HepG2 (cell line): ENCODE results near the gene ANAPC16. TPM values are rescaled to one million over a fixed set of nuclear protein-coding genes. Genes with fewer than 3 reads are reported as not detected.

Experiments
- ATAC-seq: fragments of 200-7000 bp; cut with Tn5 transposase; 3 replicates; pipeline ENCODE4 v1.9.1; 2020; ENCODE audit warnings: mild to moderate bottlenecking, moderate library complexity
- BruUV-seq: library from RNA; stranded (reverse); fragments of 400-500 nt; replicated peaks from 2 replicates; lab custom pipeline; 2021; lab: Mats Ljungman, UMichigan
- CTCF ChIA-PET: fragments of 300-600 bp; formaldehyde crosslinking; extraction: SDS; loops from one replicate; lab custom pipeline; 2021; ENCODE audit warnings: low total read pairs, inconsistent platforms, low intra/inter-chr PET ratio; lab: Yijun Ruan, JAX
- POLR2A ChIA-PET: fragments of 350-600 bp; sonication (Branson Sonifier 250); formaldehyde crosslinking; loops from one replicate; lab custom pipeline; 2020; ENCODE audit warnings: antibody characterized with exemption, inconsistent platforms; lab: Yijun Ruan, JAX
- DNase-seq: peaks from one replicate; pipeline ENCODE4 v3.0.0-alpha.2; 2015; ENCODE audit warnings: low spot score
- FAIRE-seq: peaks from 3 replicates; lab custom pipeline; 2011; peaks lifted over from hg19 to GRCh38; lab: Jason Lieb, UNC
- H2AFZ ChIP-seq: one replicate; pipeline ENCODE4 v1.6.1; 2011; ENCODE audit warnings: low read length, inconsistent platforms
- H3K27ac ChIP-seq: fragments of 300-600 bp; 3 replicates; pipeline ENCODE4 v1.8.0; 2011; ENCODE audit warnings: mixed run types, mild to moderate bottlenecking, mixed read lengths, low read length, inconsistent platforms; ENCODE audit not compliant: insufficient read depth; ENCODE audit errors: extremely low read length
- H3K27me3 ChIP-seq, 2 experiments: fragments of 200-600 bp in 1 of 2; 2 replicates in 1 of 2; 3 replicates in 1 of 2; pipeline versions ENCODE4 v1.6.0 to v1.8.0; 2011; ENCODE audit warnings: low read length in 2 of 2, mild to moderate bottlenecking in 2 of 2, moderate library complexity in 2 of 2, inconsistent platforms in 1 of 2; ENCODE audit not compliant: insufficient read depth in 2 of 2, control insufficient read depth in 1 of 2
- H3K36me3 ChIP-seq, 2 experiments: fragments of 200-600 bp in 1 of 2; replicated peaks in 1 of 2; 2 replicates in 1 of 2; 3 replicates in 1 of 2; pipeline versions ENCODE4 v1.5.1 to v1.8.0; 2011; ENCODE audit warnings: low read length in 2 of 2, inconsistent platforms in 1 of 2; ENCODE audit not compliant: insufficient read depth in 2 of 2, control insufficient read depth in 1 of 2
- H3K4me1 ChIP-seq: 2 replicates; pipeline ENCODE4 v1.5.1; 2012; ENCODE audit warnings: low read length, inconsistent platforms; ENCODE audit not compliant: insufficient read depth
- H3K4me2 ChIP-seq: 2 replicates; pipeline ENCODE4 v1.6.0; 2011; ENCODE audit warnings: low read depth, low read length, inconsistent platforms
- H3K4me3 ChIP-seq, 3 experiments: fragments of 200-600 bp in 1 of 3; sonication (generic), shearing (Covaris generic) in 1 of 3; replicated peaks in 1 of 3; 2 replicates each; pipeline ENCODE4 v1.5.1; 2011 to 2016; ENCODE audit warnings: low read length in 3 of 3, inconsistent platforms in 2 of 3, low read depth in 2 of 3, mild to moderate bottlenecking in 2 of 3, control low read depth in 1 of 3, mixed read lengths in 1 of 3; ENCODE audit not compliant: insufficient read depth in 1 of 3
- H3K79me2 ChIP-seq: one replicate; pipeline ENCODE4 v1.6.1; 2011; ENCODE audit warnings: low read length, inconsistent platforms; ENCODE audit not compliant: insufficient read depth
- H3K9ac ChIP-seq: 2 replicates; pipeline ENCODE4 v1.6.0; 2011; ENCODE audit warnings: mild to moderate bottlenecking, low read depth, low read length, inconsistent platforms; ENCODE audit not compliant: insufficient read depth
- H3K9me3 ChIP-seq: 2 replicates; pipeline ENCODE4 v1.5.1; 2012; ENCODE audit warnings: mild to moderate bottlenecking, low read length
- H4K20me1 ChIP-seq: 2 replicates; pipeline ENCODE4 v1.6.0; 2011; ENCODE audit warnings: inconsistent platforms, mild to moderate bottlenecking, low read length, moderate library complexity; ENCODE audit not compliant: insufficient read depth
- ASH2L ChIP-seq: fragments of 300-600, 200-600 bp; sonication (generic); IDR thresholded peaks from 2 replicates; pipeline ENCODE4 v1.7.0; 2017; ENCODE audit warnings: low read depth, mild to moderate bottlenecking, moderate library complexity, mixed read lengths, low read length; ENCODE audit not compliant: insufficient read length
- ZNF121 ChIP-seq: sonication (generic); formaldehyde crosslinking; IDR thresholded peaks from 2 replicates; pipeline ENCODE4 v1.5.0; 2020; ENCODE audit warnings: mild to moderate bottlenecking, missing genetic modification reagents
- ZNF280B ChIP-seq: sonication (generic); formaldehyde crosslinking; IDR thresholded peaks from 2 replicates; pipeline ENCODE4 v1.5.0; 2020; ENCODE audit warnings: missing genetic modification reagents, mild to moderate bottlenecking, borderline replicate concordance
- ZNF446 ChIP-seq: sonication (generic); formaldehyde crosslinking; IDR thresholded peaks from 2 replicates; pipeline ENCODE4 v1.5.0; 2020; ENCODE audit warnings: mild to moderate bottlenecking, missing genetic modification reagents
- ZNF547 ChIP-seq: sonication (generic); formaldehyde crosslinking; IDR thresholded peaks from 2 replicates; pipeline ENCODE4 v1.5.1; 2020; ENCODE audit warnings: mild to moderate bottlenecking, missing genetic modification reagents
- WGBS: methylation state at CpG from one replicate; pipeline ENCODE4 v1.1.6; 2017; ENCODE audit warnings: low lambda C conversion rate; 5-methylcytosine and 5-hydroxymethylcytosine counted together
- in situ Hi-C: cut with HindIII; loops from 2 replicates; pipeline ENCODE4 v1.10.0; 2017; ENCODE audit warnings: low pct_unique_long_range_greater_than_20kb; ENCODE audit not compliant: extremely low pct_ligation_motif_present
- intact Hi-C: fragments of 100-400 bp; cut with micrococcal nuclease; formaldehyde crosslinking; loops from one replicate; pipeline ENCODE4 v1.10.0; 2022; ENCODE audit not compliant: unreplicated experiment
- polyA plus RNA-seq, 8 experiments: library from polyadenylated mRNA; depleted of rRNA in 3 of 8; stranded (reverse) in 7 of 8; unstranded in 1 of 8; fragments of >200 nt; fragmentation: Illumina TruSeq in 4 of 8; extraction: Trizol in 4 of 8; gene quantifications; 2 replicates each; pipeline versions ENCODE4 v1.2.1 to v1.2.3, GENCODE V29; 2011 to 2016; ENCODE audit warnings: low read depth in 4 of 8, missing spikeins in 1 of 8, mixed read lengths in 1 of 8; ENCODE audit not compliant: insufficient read depth in 1 of 8
- total RNA-seq, 5 experiments: library from RNA; depleted of rRNA; stranded (reverse); fragments of >200 nt; fragmentation: Illumina TruSeq; extraction: Trizol; gene quantifications; 2 replicates each; pipeline ENCODE4 v1.2.3, GENCODE V29; 2016; ENCODE audit warnings: low read depth in 1 of 5
- TF ChIP-seq, protein P1 (sequence below): sonication (generic); formaldehyde crosslinking; IDR thresholded peaks from 2 replicates; pipeline ENCODE4 v1.5.0; 2020; ENCODE audit warnings: mild to moderate bottlenecking, missing genetic modification reagents
- TF ChIP-seq, protein P2 (sequence below): sonication (generic); formaldehyde crosslinking; IDR thresholded peaks from 2 replicates; pipeline ENCODE4 v1.9.0; 2021; ENCODE audit warnings: missing genetic modification reagents, mild to moderate bottlenecking, borderline replicate concordance

ANAPC16 gene
- total and polyA plus RNA-seq, 2 of the 13 experiments (the other 11 are each of a cell fraction or from before 2014, with no cell fraction given): 74.8 to 89.4 TPM

GRCh38 chr10:72239409-72239808 is 23.6 kb downstream of the ANAPC16 start (continued):
- TF ChIP-seq ZNF280B: no peak
- TF ChIP-seq, all 625 proteins: peak for 0

DNA sequence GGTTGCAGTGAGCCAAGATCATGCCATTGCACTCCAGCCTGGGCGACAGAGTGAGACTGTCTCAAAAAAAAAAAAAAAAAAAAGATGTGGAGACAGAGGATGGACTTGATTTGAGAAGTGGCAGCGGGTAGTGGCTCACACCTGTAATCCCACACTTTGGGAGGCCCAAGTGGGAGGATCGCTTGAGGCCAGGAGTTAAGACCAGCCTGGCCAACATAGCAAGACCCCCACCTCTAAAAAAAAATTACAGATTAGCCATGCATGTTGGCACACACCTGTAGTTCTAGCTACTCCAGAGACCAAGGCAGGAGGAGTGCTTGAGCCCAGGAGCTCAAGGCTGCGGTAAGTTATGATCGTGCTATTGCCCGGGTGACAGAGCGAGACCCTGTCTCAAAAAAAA is 24.6 kb downstream of the ANAPC16 start:
- in situ Hi-C loops: no loop called here
- Histone ChIP-seq H3K27ac (no peak overlapping the region), H3K79me2 (no peaks in the 10 kb centered on the region), H3K4me3 (no peak overlapping the region), H3K36me3 (no peaks in the 10 kb centered on the region), H3K4me1 (peaks cover 50% of the 10 kb centered on the region), H3K9ac (no peak overlapping the region), H4K20me1 (no peaks in the 10 kb centered on the region), H3K27me3 (no peaks in the 10 kb centered on the region), H3K4me2 (no peak overlapping the region), H2AFZ (no peak overlapping the region), H3K9me3 (no peaks in the 10 kb centered on the region)
- ChIA-PET POLR2A (interaction anchor here (0.8 to 1.2 kb wide), 3 partner anchors 14 to 254 kb away, joined by 3 read pairs; no protein-coding TSS in a partner anchor), CTCF (no interaction called here)
- ATAC-seq (no peak), FAIRE-seq (no peak), DNase-seq (no peak)
- BruUV-seq: no TSS peak
- 92% methylated on average over 7 of the region's 7 CpGs for WGBS
- intact Hi-C loops: no loop called here
- TF ChIP-seq ZNF121 (CRISPR knock-in tag) (peak; percentile 41; the same call in 1 of the 2 replicates), ASH2L (no peak)

GRCh38 chr10:72241691-72242252 is 26.0 kb downstream of the ANAPC16 start:
- ChIA-PET POLR2A (no interaction called here), CTCF (no interaction called here)
- no peak overlapping the region for H3K9ac ChIP-seq
- H3K27ac ChIP-seq: no peak overlapping the region
- peaks cover 61% of the 10 kb centered on the region for H3K4me1 ChIP-seq
- no peak for FAIRE-seq
- WGBS: 81% methylated on average over 8 of the region's 8 CpGs
- H3K9me3 ChIP-seq: no peaks in the 10 kb centered on the region
- intact Hi-C loops: no loop called here
- no peak overlapping the region for H2AFZ ChIP-seq
- H3K79me2 ChIP-seq: no peaks in the 10 kb centered on the region
- BruUV-seq: no TSS peak
- H3K4me2 ChIP-seq: no peak overlapping the region
- in situ Hi-C loops: no loop called here
- TF ChIP-seq, protein P1, sequence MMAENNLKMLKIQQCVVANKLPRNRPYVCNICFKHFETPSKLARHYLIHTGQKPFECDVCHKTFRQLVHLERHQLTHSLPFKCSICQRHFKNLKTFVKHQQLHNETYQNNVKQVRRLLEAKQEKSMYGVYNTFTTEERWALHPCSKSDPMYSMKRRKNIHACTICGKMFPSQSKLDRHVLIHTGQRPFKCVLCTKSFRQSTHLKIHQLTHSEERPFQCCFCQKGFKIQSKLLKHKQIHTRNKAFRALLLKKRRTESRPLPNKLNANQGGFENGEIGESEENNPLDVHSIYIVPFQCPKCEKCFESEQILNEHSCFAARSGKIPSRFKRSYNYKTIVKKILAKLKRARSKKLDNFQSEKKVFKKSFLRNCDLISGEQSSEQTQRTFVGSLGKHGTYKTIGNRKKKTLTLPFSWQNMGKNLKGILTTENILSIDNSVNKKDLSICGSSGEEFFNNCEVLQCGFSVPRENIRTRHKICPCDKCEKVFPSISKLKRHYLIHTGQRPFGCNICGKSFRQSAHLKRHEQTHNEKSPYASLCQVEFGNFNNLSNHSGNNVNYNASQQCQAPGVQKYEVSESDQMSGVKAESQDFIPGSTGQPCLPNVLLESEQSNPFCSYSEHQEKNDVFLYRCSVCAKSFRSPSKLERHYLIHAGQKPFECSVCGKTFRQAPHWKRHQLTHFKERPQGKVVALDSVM (CRISPR knock-in tag): peak; percentile 90
- no peak for TF ChIP-seq ZNF547 (CRISPR knock-in tag)
- TF ChIP-seq, protein P2, sequence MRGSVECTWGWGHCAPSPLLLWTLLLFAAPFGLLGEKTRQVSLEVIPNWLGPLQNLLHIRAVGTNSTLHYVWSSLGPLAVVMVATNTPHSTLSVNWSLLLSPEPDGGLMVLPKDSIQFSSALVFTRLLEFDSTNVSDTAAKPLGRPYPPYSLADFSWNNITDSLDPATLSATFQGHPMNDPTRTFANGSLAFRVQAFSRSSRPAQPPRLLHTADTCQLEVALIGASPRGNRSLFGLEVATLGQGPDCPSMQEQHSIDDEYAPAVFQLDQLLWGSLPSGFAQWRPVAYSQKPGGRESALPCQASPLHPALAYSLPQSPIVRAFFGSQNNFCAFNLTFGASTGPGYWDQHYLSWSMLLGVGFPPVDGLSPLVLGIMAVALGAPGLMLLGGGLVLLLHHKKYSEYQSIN: no peak
- no peak for TF ChIP-seq ZNF446 (CRISPR knock-in tag)
- no peak for ATAC-seq
- no peaks in the 10 kb centered on the region for H4K20me1 ChIP-seq
- H3K36me3 ChIP-seq: no peaks in the 10 kb centered on the region
- no peak for DNase-seq
- no peak overlapping the region for H3K4me3 ChIP-seq
- no peaks in the 10 kb centered on the region for H3K27me3 ChIP-seq
